ENCODE measurements around the gene PNLIPRP1. TPM values are rescaled to one million over a fixed set of nuclear protein-coding genes. Genes with fewer than 3 reads are reported as not detected.
A peak's percentile ranks its signal among the peaks of the same experiment; 100 is the strongest.

The PNLIPRP1 gene
- total RNA-seq, 1 experiment from 2014 or later = not detected

DNA sequence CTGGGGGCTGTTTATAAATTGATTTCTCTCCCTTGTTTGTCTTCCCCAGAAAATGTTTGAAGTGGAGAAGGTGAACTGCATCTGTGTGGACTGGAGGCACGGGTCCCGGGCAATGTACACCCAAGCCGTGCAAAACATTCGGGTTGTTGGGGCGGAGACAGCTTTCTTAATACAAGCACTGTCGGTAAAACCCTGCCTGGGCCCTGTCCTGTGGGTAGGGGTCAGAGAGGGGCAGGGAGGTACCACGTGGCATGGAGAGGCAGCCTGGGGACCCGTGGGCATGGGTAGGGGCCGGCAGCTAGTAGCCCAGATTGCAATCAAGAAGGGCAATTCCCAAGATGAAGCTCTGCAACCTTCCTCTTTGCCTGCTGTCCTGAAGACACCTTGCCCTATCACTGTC lies 36.1 kb downstream of the PNLIPRP1 start:
- Histone ChIP-seq H3K9ac (ENCODE audit: extremely low read depth, insufficient read length, low read length) (no peak overlapping the region), H2BK5ac (ENCODE audit: insufficient read length, low read length) (no peak overlapping the region), H2AFZ (ENCODE audit: low read length) (no peak overlapping the region), H3K4me1 (ENCODE audit: insufficient read depth, low read length) (no peaks in the 10 kb centered on the region), H3K9me3 (ENCODE audit: control insufficient read depth, low read depth, low read length) (no peaks in the 10 kb centered on the region), H3K4ac (ENCODE audit: low read depth, low read length) (no peak overlapping the region), H2BK120ac (ENCODE audit: low read depth, low read length, poor library complexity, severe bottlenecking) (no peak overlapping the region), H3K79me1 (ENCODE audit: insufficient read depth, low read depth, low read length, poor library complexity, severe bottlenecking) (no peaks in the 10 kb centered on the region), H2BK15ac (ENCODE audit: low read depth, low read length) (no peak overlapping the region), H3K27ac (ENCODE audit: insufficient read length, low read depth, low read length) (no peak overlapping the region), H3K18ac (ENCODE audit: insufficient read length, low read depth, low read length) (no peak overlapping the region), H3K79me2 (ENCODE audit: insufficient read depth, low read length) (no peaks in the 10 kb centered on the region), H4K8ac (replicated peaks; ENCODE audit: insufficient read length, low read depth, low read length) (no peak overlapping the region), H2BK12ac (ENCODE audit: insufficient read length, low read depth, low read length) (no peak overlapping the region), H3K23ac (ENCODE audit: insufficient read length, low read depth, low read length) (no peak overlapping the region), H2AK5ac (ENCODE audit: insufficient read length, low read length) (no peak overlapping the region), H4K91ac (ENCODE audit: insufficient read length, low read depth, low read length) (no peak overlapping the region), H3K27me3 (ENCODE audit: insufficient read depth, low read length) (no peaks in the 10 kb centered on the region), H2BK20ac (ENCODE audit: low read depth, low read length, poor library complexity, severe bottlenecking) (no peak overlapping the region), H3T11ph (ENCODE audit: low read length) (no peak overlapping the region), H4K20me1 (ENCODE audit: control insufficient read depth, insufficient read depth, insufficient read length) (peaks cover 5% of the 10 kb centered on the region), H3K14ac (ENCODE audit: insufficient read depth, low read length) (no peak overlapping the region), H4K5ac (ENCODE audit: insufficient read length, low read depth, low read length) (no peak overlapping the region), H3K56ac (ENCODE audit: insufficient read length, low read depth, low read length) (no peak overlapping the region), H3K4me2 (ENCODE audit: insufficient read depth, insufficient read length, low read length) (no peak overlapping the region), H3K23me2 (ENCODE audit: insufficient read length, low read depth, low read length, poor library complexity, severe bottlenecking) (no peaks in the 10 kb centered on the region)
- H3K27ac Mint-ChIP-seq = no peak overlapping the region; a peak in 1 of 7 replicates
- H3K9me3 Mint-ChIP-seq = no peaks in the 10 kb centered on the region; a peak in 1 of 5 replicates
- DNase-seq = no peak
- no CpG with 5 or more reads among the region's 9 CpGs for WGBS (ENCODE audit: extremely low coverage, insufficient read length, low lambda C conversion rate)
- no peak for TF ChIP-seq CTCF (conservative IDR thresholded peaks at IDR 0.05)
- peaks cover 31% of the 10 kb centered on the region for H3K27me3 Mint-ChIP-seq (ENCODE audit: low read depth)
- H3K4me3 Mint-ChIP-seq = peak overlapping the region in 1 of 2 experiments; percentile 62; a peak in 2 of 5 replicates
- H3K4me1 Mint-ChIP-seq = peaks cover 3 to 4% of the 10 kb centered on the region in 2 experiments; a peak in 3 of 4 replicates
- no peaks in the 10 kb centered on the region for H3K36me3 Mint-ChIP-seq (ENCODE audit: insufficient read depth in 1 of 3, low read depth in 3 of 3)

Measured in H9 (cell line).